Urinary bladder (tissue), 4 donors: ENCODE measurements around the gene PLCB2. TPM values are rescaled to one million over a fixed set of nuclear protein-coding genes. Genes with fewer than 3 reads are reported as not detected.

ENCODE experiments used
- DNase-seq: peaks from one replicate; pipeline ENCODE4 v3.0.0-alpha.2; 2015; ENCODE audit errors: extremely low spot score
- H3K27ac ChIP-seq: one replicate; pipeline ENCODE4 v1.5.1; 2013; ENCODE audit warnings: low read depth, mild to moderate bottlenecking, moderate library complexity
- H3K36me3 ChIP-seq: one replicate; pipeline ENCODE4 v1.6.1; 2013; ENCODE audit warnings: mild to moderate bottlenecking, moderate library complexity; ENCODE audit not compliant: insufficient read depth
- H3K4me1 ChIP-seq: one replicate; pipeline ENCODE4 v1.6.1; 2013; ENCODE audit warnings: mild to moderate bottlenecking, moderate library complexity; ENCODE audit not compliant: insufficient read depth
- H3K4me3 ChIP-seq: one replicate; pipeline ENCODE4 v1.5.1; 2013; ENCODE audit warnings: low read depth, low read length
- WGBS: extraction: QIAGEN DNeasy Blood & Tissue Kit; methylation state at CpG from one replicate; pipeline ENCODE4 v1.1.7; 2013; 5-methylcytosine and 5-hydroxymethylcytosine counted together
- polyA plus RNA-seq: library from polyadenylated mRNA; stranded (reverse); fragments of 200-250 nt; gene quantifications from one replicate; pipeline ENCODE4 v1.2.3, GENCODE V29; 2013
- total RNA-seq: library from RNA; depleted of rRNA; stranded (reverse); fragments of >200 nt; gene quantifications from one replicate; pipeline ENCODE4 v1.2.3, GENCODE V29; 2014
- donor health status: healthy with polysubstance abuse.
- donor health status: healthy.

The PLCB2 gene
- total and polyA plus RNA-seq, 2 donors = 3.9 to 9.8 TPM

DNA sequence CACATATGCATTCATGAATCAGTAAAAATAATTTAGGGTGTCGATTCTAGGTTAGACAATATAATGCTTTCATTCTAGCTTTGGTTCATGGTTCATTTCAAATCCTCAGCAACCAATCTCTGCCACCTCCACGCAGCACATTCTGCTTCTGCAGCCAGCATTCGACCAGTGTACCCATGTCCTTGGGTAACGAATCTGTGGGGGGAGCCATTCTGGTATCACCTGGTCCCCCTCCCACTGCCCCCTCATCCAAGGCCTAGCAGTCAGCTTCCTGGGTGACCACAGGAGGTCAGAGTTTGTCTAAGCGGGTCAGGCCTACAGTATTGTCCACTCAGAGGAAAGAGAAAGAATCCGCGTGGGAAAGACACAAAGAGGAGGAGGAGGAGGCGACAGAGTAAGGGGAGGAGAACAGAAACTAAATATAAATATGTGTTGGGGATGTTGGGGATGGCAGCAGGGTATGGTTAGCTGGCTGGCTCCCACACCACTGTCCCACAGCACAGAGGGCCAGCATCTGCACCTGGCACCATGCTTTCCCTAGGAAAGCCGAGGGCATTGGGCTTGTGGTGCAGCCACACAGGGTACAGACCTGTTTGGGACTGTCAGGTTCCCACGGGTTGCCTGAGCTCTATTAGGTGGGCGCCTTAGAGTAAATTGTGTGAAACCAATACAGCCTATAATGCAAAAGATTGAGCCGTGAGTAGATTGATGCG lies 56.8 kb downstream of the PLCB2 start:
- Histone ChIP-seq H3K4me3 (no peak overlapping the region), H3K27ac (no peak overlapping the region), H3K36me3 (no peaks in the 10 kb centered on the region), H3K4me1 (no peaks in the 10 kb centered on the region)
- 87% methylated on average over 13 of the region's 13 CpGs for WGBS
- no peak for DNase-seq

GRCh38 chr15:40250304-40250656 lies 57.5 kb downstream of the PLCB2 start:
- Histone ChIP-seq H3K4me3 (no peak overlapping the region), H3K4me1 (no peaks in the 10 kb centered on the region), H3K36me3 (no peaks in the 10 kb centered on the region), H3K27ac (no peak overlapping the region)
- WGBS = 90% methylated on average over 8 of the region's 8 CpGs
- DNase-seq = no peak

GRCh38 chr15:40249477-40250303 lies 58.0 kb downstream of the PLCB2 start:
- DNase-seq = no peak
- WGBS = 58% methylated on average over 11 of the region's 11 CpGs

DNA sequence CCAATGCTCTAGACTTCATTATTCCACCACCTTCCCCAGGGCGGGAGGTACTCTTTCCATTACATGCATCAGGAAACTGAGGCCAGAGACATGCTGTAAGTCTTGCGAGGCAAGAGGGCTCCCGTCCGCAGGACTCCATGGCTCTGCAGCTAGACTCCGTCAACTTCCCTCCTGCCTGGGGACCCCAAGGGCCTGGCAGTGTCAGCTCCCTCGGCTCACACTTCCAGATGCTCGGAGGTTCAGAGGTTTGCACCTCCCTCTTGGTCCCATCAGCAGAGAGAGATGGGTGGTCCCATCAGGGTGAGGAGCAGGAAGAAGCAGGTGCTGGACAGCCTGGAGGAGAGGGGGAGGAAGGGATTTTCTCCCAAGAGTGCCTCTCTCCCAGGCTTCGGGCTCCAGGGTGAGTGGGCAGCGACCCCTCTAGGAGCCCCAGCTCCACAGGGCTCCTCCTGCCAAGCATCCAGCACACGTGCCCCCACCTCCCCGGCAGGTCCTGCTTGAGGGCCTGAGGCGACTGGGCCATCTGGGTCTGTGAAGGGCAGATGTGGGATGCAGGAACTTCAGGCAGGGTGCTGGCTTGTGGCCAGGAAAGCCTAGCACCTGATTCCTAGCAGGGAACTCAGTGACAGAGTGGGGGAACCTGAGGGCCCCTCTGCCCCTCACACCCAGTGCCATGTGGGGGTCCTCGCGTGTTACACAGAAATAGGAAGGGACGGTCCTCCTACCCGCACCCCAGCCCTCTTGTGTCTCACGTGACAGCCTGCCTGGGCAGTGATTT lies 59.5 kb downstream of the PLCB2 start:
- H3K36me3 ChIP-seq = no peaks in the 10 kb centered on the region
- no peak for DNase-seq
- H3K4me1 ChIP-seq = no peaks in the 10 kb centered on the region
- H3K4me3 ChIP-seq = no peak overlapping the region
- no peak overlapping the region for H3K27ac ChIP-seq
- 82% methylated on average over 17 of the region's 17 CpGs for WGBS

More at GRCh38 chr15:40249477-40250303, 58.0 kb downstream of the PLCB2 start:
- Histone ChIP-seq H3K27ac (no peak overlapping the region), H3K4me3 (no peak overlapping the region), H3K36me3 (no peaks in the 10 kb centered on the region), H3K4me1 (no peaks in the 10 kb centered on the region)

DNA sequence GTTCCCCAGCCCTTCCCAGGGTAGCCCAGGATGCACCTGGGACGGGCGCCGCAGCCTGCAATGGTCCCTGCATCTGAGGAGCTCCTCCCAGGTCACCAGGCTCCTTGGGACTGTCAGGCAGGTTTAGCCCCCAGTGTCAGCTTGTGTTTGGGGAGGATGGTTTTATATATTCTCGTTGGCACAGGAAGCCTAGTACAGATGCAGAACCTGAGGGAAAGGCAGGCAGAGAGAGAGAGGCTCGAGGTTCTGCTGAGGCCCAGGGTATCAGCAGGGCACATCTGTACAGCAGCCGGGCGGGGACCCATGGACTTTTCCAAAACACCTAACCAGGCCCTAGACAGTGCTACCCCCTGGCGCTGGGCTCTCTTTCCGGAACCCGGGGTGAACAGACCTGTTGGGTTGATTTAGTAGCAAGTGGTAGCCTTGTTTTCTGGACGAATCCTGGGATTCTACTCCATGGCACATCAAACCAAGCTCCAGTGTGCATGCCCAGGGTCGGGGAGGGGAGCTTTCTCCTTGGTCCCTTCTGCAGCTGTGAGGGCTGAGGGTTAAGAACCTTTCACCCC lies 60.2 kb downstream of the PLCB2 start:
- Histone ChIP-seq H3K4me1 (no peaks in the 10 kb centered on the region), H3K36me3 (no peaks in the 10 kb centered on the region), H3K4me3 (no peak overlapping the region), H3K27ac (no peak overlapping the region)
- no peak for DNase-seq
- WGBS = 91% methylated on average over 12 of the region's 12 CpGs

DNA sequence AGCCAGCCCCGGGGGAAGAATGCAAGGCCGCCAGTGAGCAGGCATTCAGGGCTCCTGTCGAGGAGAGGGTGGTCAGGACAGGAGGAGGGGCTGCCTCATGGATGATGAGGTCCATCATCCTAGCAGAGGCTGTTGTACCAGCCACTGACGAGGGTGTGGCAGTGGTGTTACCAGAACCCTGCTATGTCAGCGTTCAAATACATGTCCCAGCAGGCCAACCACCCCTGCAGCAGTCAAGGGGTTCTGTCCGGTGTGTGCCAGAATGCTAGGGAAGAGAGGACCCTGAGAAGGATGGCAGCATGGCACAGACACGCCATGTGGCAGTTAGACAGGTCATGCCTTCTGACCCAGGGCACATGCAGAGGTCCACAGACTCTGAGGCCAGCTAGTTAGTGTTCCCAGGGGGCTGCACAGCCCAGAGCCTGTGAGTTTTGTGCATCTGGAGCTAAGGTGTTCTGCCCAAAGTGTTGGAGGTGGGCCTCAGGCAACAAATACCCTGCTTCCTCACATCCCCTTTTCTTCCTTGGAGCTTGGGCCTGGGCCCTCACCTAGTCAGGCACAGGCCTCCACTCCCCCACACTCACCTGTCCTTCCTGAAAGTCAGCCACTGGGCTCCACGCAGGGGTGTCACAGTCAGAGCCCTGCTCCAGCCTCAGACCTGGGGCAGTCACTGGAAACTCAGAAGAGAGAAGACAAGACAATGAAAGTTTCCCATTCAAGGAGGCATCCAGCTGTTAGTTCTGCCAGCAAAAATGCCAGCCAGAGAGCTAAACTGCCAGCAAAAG lies 61.0 kb downstream of the PLCB2 start:
- DNase-seq = no peak
- WGBS = 90% methylated on average over 8 of the region's 8 CpGs
- no peaks in the 10 kb centered on the region for H3K36me3 ChIP-seq
- H3K4me3 ChIP-seq = no peak overlapping the region
- H3K27ac ChIP-seq = no peak overlapping the region
- H3K4me1 ChIP-seq = no peaks in the 10 kb centered on the region

DNA sequence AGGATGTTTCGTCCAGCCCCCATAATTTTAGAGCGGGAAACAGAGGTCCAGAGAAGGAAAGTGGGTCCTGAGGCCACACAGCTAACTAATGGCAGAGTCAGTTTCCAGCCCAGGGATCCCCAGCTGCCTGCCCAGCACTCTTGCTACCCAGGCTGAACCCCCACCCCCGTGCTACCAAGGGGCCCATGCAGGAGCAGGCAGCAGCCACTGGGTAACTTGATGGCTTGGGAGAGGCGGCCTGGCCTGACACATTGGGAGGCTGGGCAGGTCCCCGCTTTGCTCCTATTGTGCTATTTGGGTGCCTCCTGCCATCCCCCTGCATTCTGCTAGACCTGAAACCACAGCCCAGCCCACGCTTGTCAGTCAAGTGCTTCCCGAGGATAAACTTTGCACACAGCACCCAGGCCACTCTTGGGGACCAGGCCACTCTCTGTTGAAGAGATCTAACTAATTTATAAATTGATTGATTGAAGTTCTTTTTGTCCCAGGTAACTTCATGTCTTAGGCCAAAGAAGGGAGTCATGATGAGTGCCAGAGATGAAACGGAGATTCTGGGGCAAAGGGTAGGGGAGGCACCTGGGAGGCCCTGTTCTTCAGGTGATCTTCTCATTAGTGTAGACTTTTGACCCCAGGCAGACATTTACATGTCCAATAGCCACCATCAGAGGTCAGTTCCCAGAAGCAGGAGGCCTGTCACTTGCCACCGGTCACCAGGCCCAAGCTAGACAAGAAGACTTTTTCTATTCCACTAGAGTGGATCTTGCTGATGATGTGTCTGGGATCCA lies 61.9 kb downstream of the PLCB2 start:
- 89% methylated on average over 9 of the region's 9 CpGs for WGBS
- no peaks in the 10 kb centered on the region for H3K36me3 ChIP-seq
- no peak for DNase-seq

DNA sequence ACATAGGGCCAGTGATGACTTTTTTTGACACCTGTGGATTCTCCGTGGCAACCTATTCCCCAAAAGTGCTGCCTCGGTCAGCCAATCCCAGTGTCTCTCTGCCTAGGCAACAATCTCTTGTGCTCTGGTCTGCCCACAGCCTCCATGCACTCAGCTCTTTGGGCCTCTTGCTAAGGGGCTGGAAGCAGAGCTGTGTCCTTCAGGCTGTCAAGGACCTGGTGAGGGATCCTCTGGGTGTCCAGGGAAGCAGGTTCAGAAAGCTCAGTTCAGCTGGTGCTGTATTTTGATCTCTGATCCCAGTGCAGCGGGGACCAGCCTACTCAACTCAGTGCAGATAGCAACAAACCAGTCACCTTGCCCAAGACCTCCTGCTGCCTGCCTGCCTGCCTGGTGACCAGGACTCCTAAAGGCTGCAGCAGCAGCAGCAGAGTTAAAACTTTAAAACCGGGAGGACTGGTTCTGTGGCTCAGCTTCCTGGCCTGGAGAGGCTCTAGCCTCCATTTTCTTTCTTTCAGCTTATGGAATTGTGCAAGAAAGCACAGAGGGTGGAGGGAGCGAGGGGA lies 62.7 kb downstream of the PLCB2 start:
- whole genome bisulfite sequencing = 70% methylated on average over 5 of the region's 5 CpGs
- peak; percentile 51 for DNase-seq
- no peak overlapping the region for H3K27ac ChIP-seq
- no peaks in the 10 kb centered on the region for H3K4me1 ChIP-seq
- no peaks in the 10 kb centered on the region for H3K36me3 ChIP-seq
- no peak overlapping the region for H3K4me3 ChIP-seq

More for the DNA sequence above, 61.9 kb downstream of the PLCB2 start:
- H3K4me3 ChIP-seq = no peak overlapping the region
- no peak overlapping the region for H3K27ac ChIP-seq
- H3K4me1 ChIP-seq = no peaks in the 10 kb centered on the region

GRCh38 chr15:40243126-40243810 lies 64.5 kb downstream of the PLCB2 start:
- H3K4me3 ChIP-seq = no peak overlapping the region
- no peaks in the 10 kb centered on the region for H3K4me1 ChIP-seq
- H3K36me3 ChIP-seq = no peaks in the 10 kb centered on the region
- H3K27ac ChIP-seq = no peak overlapping the region
- WGBS = 81% methylated on average over 9 of the region's 9 CpGs
- no peak for DNase-seq

DNA sequence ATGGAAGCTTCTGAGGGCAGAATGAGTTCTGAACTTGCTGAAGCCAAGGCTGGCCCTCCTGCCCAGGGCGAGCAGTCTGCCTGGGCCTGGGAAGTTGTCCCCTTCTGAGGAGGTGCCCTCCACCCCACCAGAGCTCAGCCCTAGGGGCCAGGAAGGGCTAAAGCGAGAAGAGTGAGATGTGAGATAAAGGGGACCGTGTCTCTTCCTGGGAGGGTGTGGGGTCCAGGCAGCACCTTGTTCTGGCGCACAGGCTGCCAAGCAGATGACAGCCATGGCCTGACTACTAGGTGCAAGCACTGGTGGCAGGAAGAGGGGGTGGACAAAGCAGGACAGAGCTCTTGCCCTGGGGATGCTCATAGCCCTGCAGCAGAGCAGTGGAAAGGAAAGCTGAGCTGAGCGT lies 65.1 kb downstream of the PLCB2 start:
- Histone ChIP-seq H3K36me3 (no peaks in the 10 kb centered on the region), H3K27ac (no peak overlapping the region), H3K4me3 (no peak overlapping the region), H3K4me1 (no peaks in the 10 kb centered on the region)
- no peak for DNase-seq
- 89% methylated on average over 5 of the region's 5 CpGs for WGBS

GRCh38 chr15:40242213-40242599 lies 65.5 kb downstream of the PLCB2 start:
- WGBS = 93% methylated on average over 10 of the region's 10 CpGs
- no peaks in the 10 kb centered on the region for H3K36me3 ChIP-seq
- no peak for DNase-seq
- no peak overlapping the region for H3K4me3 ChIP-seq
- H3K27ac ChIP-seq = no peak overlapping the region
- H3K4me1 ChIP-seq = no peaks in the 10 kb centered on the region
